Coronary artery (tissue), 2 donors: ENCODE results near the gene HOXB7.

Experiments used
- DNase-seq: peaks from one replicate; pipeline ENCODE4 v3.0.0-alpha.2; 2017; ENCODE audit warnings: low spot score
- H3K27ac ChIP-seq, 2 donors: fragments of 200-600 bp; sonication (generic); one replicate each; pipeline ENCODE4 v1.5.1; 2016 to 2019
- H3K4me3 ChIP-seq: fragments of 200-600 bp; sonication (generic); 2 replicates; pipeline ENCODE4 v1.5.1; 2016; ENCODE audit warnings: mild to moderate bottlenecking, moderate library complexity
- CTCF ChIP-seq: fragments of 200-600 bp; sonication (generic); IDR thresholded peaks from one replicate; pipeline ENCODE4 v1.5.1; 2019; ENCODE audit warnings: antibody characterized with exemption

HOXB7 gene

GRCh38 chr17:48609759-48610281 lies 997 bp downstream of the HOXB7 start:
- Histone ChIP-seq H3K4me3 (peak overlapping the region; percentile 55), H3K27ac (peak overlapping the region in 1 of 2 donors; percentile 52)
- no peak for TF ChIP-seq CTCF
- no peak for DNase-seq

- H3K4me3 ChIP-seq = no peak overlapping the region
- TF ChIP-seq CTCF = no peak
- H3K27ac ChIP-seq = no peak overlapping the region
- DNase-seq = no peak
Observed at GRCh38 chr17:48609033-48609432, 1.8 kb downstream of the HOXB7 start.

- TF ChIP-seq CTCF = no peak
- Histone ChIP-seq H3K27ac (no peak overlapping the region), H3K4me3 (no peak overlapping the region)
- no peak for DNase-seq
Observed at GRCh38 chr17:48608494-48608834, 2.4 kb downstream of the HOXB7 start.

GRCh38 chr17:48606892-48607614 lies 3.8 kb downstream of the HOXB7 start:
- Histone ChIP-seq H3K4me3 (no peak overlapping the region), H3K27ac (no peak overlapping the region)
- no peak for DNase-seq
- TF ChIP-seq CTCF = no peak

- no peak for DNase-seq
- TF ChIP-seq CTCF = no peak
- Histone ChIP-seq H3K4me3 (no peak overlapping the region), H3K27ac (no peak overlapping the region)
Observed at GRCh38 chr17:48605991-48606891, 4.6 kb downstream of the HOXB7 start.

- Histone ChIP-seq H3K27ac (no peak overlapping the region), H3K4me3 (no peak overlapping the region)
- TF ChIP-seq CTCF = no peak
- DNase-seq = no peak
Observed at GRCh38 chr17:48605409-48605919, 5.4 kb downstream of the HOXB7 start.
